Measurements from ENCODE around the gene ZNF618.

ZNF618 gene

DNA sequence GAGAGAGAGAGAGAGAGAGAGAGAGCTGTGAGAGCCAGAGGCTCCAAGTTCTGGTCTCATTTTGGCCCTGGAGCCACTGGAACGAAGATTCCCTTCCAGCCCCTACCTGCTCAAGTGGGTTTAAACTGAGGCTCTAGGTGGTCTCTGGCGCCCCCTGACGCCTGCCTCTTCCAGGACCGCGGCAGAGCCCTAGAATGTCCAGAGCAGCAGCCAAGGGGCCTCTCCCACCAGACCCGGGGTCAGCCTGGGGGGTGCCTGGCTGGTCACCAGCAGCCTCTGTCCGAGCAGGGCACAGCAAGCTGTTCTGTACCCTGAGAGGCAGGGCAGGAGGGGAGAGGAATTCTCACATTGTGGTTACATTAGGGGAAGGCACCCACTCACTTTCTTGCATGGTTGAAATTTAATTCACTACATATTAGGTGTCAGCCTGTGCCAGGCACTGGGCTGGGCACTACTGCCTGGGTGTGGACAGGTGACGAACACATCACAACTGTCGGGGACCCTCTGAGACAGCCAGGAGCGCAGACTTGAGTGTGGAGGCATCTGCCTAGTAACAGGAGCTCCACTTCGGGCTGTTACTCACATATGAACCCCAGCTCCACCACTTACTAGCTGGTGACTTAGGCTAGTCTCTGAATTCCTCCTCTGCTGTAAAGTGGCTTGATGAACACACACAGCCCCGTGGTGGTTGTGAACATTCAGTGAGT, 157.4 kb downstream of the ZNF618 start:
- Histone ChIP-seq H3K9me3 (ENCODE audit: severe bottlenecking) (no peaks in the 10 kb centered on the region), H3K27ac (ENCODE audit: poor library complexity, severe bottlenecking) (no peak overlapping the region), H3K27me3 (ENCODE audit: insufficient read depth, poor library complexity, severe bottlenecking) (no peaks in the 10 kb centered on the region), H3K36me3 (ENCODE audit: low read depth) (peaks cover 1% of the 10 kb centered on the region), H3K4me3 (ENCODE audit: severe bottlenecking) (no peak overlapping the region), H3K4me1 (ENCODE audit: insufficient read depth, poor library complexity, severe bottlenecking) (no peaks in the 10 kb centered on the region)
- ATAC-seq (ENCODE audit: low read depth) (peak; percentile 55; the same call in 1 of the 3 replicates), DNase-seq (ENCODE audit: low spot score) (no peak)
- TF ChIP-seq, protein P1, sequence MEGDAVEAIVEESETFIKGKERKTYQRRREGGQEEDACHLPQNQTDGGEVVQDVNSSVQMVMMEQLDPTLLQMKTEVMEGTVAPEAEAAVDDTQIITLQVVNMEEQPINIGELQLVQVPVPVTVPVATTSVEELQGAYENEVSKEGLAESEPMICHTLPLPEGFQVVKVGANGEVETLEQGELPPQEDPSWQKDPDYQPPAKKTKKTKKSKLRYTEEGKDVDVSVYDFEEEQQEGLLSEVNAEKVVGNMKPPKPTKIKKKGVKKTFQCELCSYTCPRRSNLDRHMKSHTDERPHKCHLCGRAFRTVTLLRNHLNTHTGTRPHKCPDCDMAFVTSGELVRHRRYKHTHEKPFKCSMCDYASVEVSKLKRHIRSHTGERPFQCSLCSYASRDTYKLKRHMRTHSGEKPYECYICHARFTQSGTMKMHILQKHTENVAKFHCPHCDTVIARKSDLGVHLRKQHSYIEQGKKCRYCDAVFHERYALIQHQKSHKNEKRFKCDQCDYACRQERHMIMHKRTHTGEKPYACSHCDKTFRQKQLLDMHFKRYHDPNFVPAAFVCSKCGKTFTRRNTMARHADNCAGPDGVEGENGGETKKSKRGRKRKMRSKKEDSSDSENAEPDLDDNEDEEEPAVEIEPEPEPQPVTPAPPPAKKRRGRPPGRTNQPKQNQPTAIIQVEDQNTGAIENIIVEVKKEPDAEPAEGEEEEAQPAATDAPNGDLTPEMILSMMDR (IDR thresholded peaks at IDR 0.05; ENCODE audit: poor library complexity, severe bottlenecking): peak; percentile 42

GRCh38 chr9:114034196-114034595, 158.1 kb downstream of the ZNF618 start:
- peaks cover 3% of the 10 kb centered on the region for H3K36me3 ChIP-seq (ENCODE audit: low read depth)
- no peak overlapping the region for H3K27ac ChIP-seq (ENCODE audit: poor library complexity, severe bottlenecking)
- H3K27me3 ChIP-seq (ENCODE audit: insufficient read depth, poor library complexity, severe bottlenecking): no peaks in the 10 kb centered on the region
- ATAC-seq (ENCODE audit: low read depth) (no peak), DNase-seq (ENCODE audit: low spot score) (no peak)
- H3K9me3 ChIP-seq (ENCODE audit: severe bottlenecking): no peaks in the 10 kb centered on the region
- no peaks in the 10 kb centered on the region for H3K4me1 ChIP-seq (ENCODE audit: insufficient read depth, poor library complexity, severe bottlenecking)
- TF ChIP-seq, protein P1 (IDR thresholded peaks at IDR 0.05; ENCODE audit: poor library complexity, severe bottlenecking): no peak
- no peak overlapping the region for H3K4me3 ChIP-seq (ENCODE audit: severe bottlenecking)

DNA sequence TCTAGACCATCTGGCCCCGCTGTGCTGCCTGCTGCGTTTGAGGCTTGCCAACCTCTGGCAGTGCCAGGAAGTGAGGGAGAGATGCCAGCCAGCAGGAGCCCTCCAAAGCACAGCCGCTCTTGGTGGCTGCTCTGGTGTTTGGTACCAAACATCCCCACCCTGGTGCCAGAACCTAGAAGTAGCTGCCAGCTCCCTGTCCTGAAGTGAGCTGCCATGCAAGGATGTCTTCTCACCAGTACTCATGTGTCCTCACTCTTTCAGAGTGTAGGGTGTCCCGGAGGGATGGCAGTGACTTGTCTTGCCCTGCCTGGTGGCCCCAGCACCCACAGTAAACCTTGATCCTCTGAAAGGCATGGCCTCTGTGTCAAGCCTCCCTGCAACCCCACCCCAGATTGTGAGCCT, 158.6 kb downstream of the ZNF618 start:
- DNase-seq (ENCODE audit: low spot score) (no peak), ATAC-seq (ENCODE audit: low read depth) (no peak)
- TF ChIP-seq, protein P1 (IDR thresholded peaks at IDR 0.05; ENCODE audit: poor library complexity, severe bottlenecking): no peak
- no peaks in the 10 kb centered on the region for H3K4me1 ChIP-seq (ENCODE audit: insufficient read depth, poor library complexity, severe bottlenecking)
- no peak overlapping the region for H3K4me3 ChIP-seq (ENCODE audit: severe bottlenecking)
- H3K27me3 ChIP-seq (ENCODE audit: insufficient read depth, poor library complexity, severe bottlenecking): no peaks in the 10 kb centered on the region
- H3K27ac ChIP-seq (ENCODE audit: poor library complexity, severe bottlenecking): no peak overlapping the region
- no peaks in the 10 kb centered on the region for H3K9me3 ChIP-seq (ENCODE audit: severe bottlenecking)
- H3K36me3 ChIP-seq (ENCODE audit: low read depth): peaks cover 3% of the 10 kb centered on the region

DNA sequence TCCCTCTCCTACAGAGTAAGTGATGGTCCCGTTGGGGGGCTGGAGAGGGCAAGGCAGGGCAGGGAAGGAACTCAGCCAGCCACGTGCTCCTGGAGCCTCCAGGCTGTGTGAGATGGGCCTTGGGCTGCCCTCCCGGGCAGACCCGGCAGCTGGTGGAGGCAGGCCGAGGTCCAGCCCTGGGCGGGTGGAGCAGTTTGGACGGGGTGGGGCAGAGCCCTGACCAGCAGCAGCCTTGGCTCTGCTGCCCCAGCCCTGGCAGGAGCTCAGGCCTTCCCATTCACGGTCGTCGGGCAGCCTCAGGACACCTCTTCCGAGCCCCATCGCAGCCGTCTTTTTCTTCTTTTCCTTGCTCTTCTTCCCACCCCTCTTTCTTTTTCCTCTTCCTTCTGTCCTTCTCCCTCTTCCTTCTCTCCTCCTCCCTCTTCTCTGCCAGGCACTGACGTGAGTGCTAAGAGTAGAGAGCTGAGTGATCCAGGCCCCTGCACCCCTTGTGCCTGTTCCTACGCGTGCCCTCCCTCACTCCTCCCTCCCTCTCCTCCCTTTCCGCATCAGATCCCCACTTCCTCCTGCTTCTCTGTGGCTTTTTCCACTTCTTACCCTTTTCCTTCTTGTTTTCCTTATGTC, 159.2 kb downstream of the ZNF618 start:
- H3K4me1 ChIP-seq (ENCODE audit: insufficient read depth, poor library complexity, severe bottlenecking): no peaks in the 10 kb centered on the region
- H3K27ac ChIP-seq (ENCODE audit: poor library complexity, severe bottlenecking): no peak overlapping the region
- ATAC-seq (ENCODE audit: low read depth) (no peak), DNase-seq (ENCODE audit: low spot score) (no peak)
- no peaks in the 10 kb centered on the region for H3K27me3 ChIP-seq (ENCODE audit: insufficient read depth, poor library complexity, severe bottlenecking)
- peaks cover 3% of the 10 kb centered on the region for H3K36me3 ChIP-seq (ENCODE audit: low read depth)
- H3K9me3 ChIP-seq (ENCODE audit: severe bottlenecking): no peaks in the 10 kb centered on the region
- no peak overlapping the region for H3K4me3 ChIP-seq (ENCODE audit: severe bottlenecking)
- TF ChIP-seq, protein P1 (IDR thresholded peaks at IDR 0.05; ENCODE audit: poor library complexity, severe bottlenecking): no peak
